Measurements from ENCODE around the gene CPS1. TPM values are rescaled to one million over a fixed set of nuclear protein-coding genes. Genes with fewer than 3 reads are reported as not detected.

Gene CPS1
- total and polyA plus RNA-seq, 2 of the 8 experiments (the other 6 are each of a cell fraction or from before 2014, with no cell fraction given), result 7.9 to 15.7 TPM

GRCh38 chr2:210647151-210647550 is 90.8 kb downstream of the CPS1 start (continued):
- no peak for TF ChIP-seq POLR2AphosphoS5 (IDR thresholded peaks at IDR 0.05; ENCODE audit: low read depth, low read length)

- DNase-seq (ENCODE audit: low read depth in 1 of 2, low spot score in 2 of 2) (no peak), FAIRE-seq (no peak)
- H2BK5ac ChIP-seq (ENCODE audit: low read depth, low read length), result no peak overlapping the region
- no peak overlapping the region for H2BK120ac ChIP-seq (replicated peaks; ENCODE audit: low read depth, low read length)
- H4K5ac ChIP-seq (ENCODE audit: insufficient read length, low read depth, low read length), result no peak overlapping the region
- no peak overlapping the region for H2BK15ac ChIP-seq (ENCODE audit: low read length)
- no peaks in the 10 kb centered on the region for H3K9me3 ChIP-seq (ENCODE audit: insufficient read depth in 2 of 2, low read depth in 1 of 2, low read length in 1 of 2)
- H3K23ac ChIP-seq (ENCODE audit: insufficient read length), result no peak overlapping the region
- no peak overlapping the region for H3K4me3 ChIP-seq (ENCODE audit: extremely low read depth in 1 of 4, insufficient read depth in 2 of 4, low read depth in 3 of 4, low read length in 4 of 4)
- no peaks in the 10 kb centered on the region for H3K79me1 ChIP-seq (ENCODE audit: low read depth, low read length)
- no peaks in the 10 kb centered on the region for H4K20me1 ChIP-seq (replicated peaks in 1 of 2; ENCODE audit: control insufficient read depth in 1 of 2, insufficient read depth in 2 of 2, low read length in 2 of 2)
- TF ChIP-seq CREB1 (IDR thresholded peaks at IDR 0.05) (no peak), SIRT6 (IDR thresholded peaks at IDR 0.05; ENCODE audit: low read length) (no peak), TCF12 (IDR thresholded peaks at IDR 0.05; ENCODE audit: low read depth, low read length) (no peak), CTBP2 (IDR thresholded peaks at IDR 0.05; ENCODE audit: borderline replicate concordance, insufficient read depth, insufficient read length, low read length) (no peak), TEAD4 (IDR thresholded peaks at IDR 0.05; ENCODE audit: low read depth, low read length) (no peak), SAP30 (IDR thresholded peaks at IDR 0.05; ENCODE audit: insufficient read depth, insufficient replicate concordance, low read length) (no peak), SIX5 (IDR thresholded peaks at IDR 0.05; ENCODE audit: low read depth, low read length) (no peak)
- H3K23me2 ChIP-seq (ENCODE audit: low read depth, low read length), result no peaks in the 10 kb centered on the region
- no peak overlapping the region for H2AFZ ChIP-seq (ENCODE audit: low read length)
- no peak overlapping the region for H2BK20ac ChIP-seq (ENCODE audit: low read length)
- no peak overlapping the region for H3K4ac ChIP-seq (replicated peaks; ENCODE audit: insufficient read length, low read depth, low read length)
- CTCF ChIA-PET (ENCODE audit: partially characterized antibody), result no interaction called here
- H2AK5ac ChIP-seq (ENCODE audit: low read depth, low read length), result no peak overlapping the region
- H3K9ac ChIP-seq (replicated peaks in 1 of 4; ENCODE audit: extremely low read depth in 1 of 4, low read depth in 3 of 4, low read length in 3 of 4), result no peak overlapping the region
- no peak overlapping the region for H3K4me2 ChIP-seq (ENCODE audit: insufficient read depth in 1 of 2, low read depth in 2 of 2, low read length in 2 of 2)
- no peak overlapping the region for H3K14ac ChIP-seq (ENCODE audit: insufficient read length)
- POLR2A ChIA-PET (ENCODE audit: partially characterized antibody), result no interaction called here
- H3K27me3 ChIP-seq (replicated peaks in 1 of 4; ENCODE audit: control insufficient read depth in 3 of 4, extremely low read depth in 1 of 4, insufficient read depth in 3 of 4, low read length in 3 of 4), result no peaks in the 10 kb centered on the region
- H3K18ac ChIP-seq (ENCODE audit: extremely low read depth, low read length), result no peak overlapping the region
- H2BK12ac ChIP-seq (ENCODE audit: low read depth, low read length), result no peak overlapping the region
- no peaks in the 10 kb centered on the region for H3K79me2 ChIP-seq (ENCODE audit: control insufficient read depth in 1 of 2, insufficient read depth in 2 of 2, low read length in 2 of 2)
- H3K36me3 ChIP-seq (ENCODE audit: control insufficient read depth in 2 of 4, insufficient read depth in 4 of 4, low read length in 3 of 4), result no peaks in the 10 kb centered on the region; a peak in 1 of 8 replicates
- no peak overlapping the region for H4K91ac ChIP-seq (replicated peaks; ENCODE audit: insufficient read length, low read length)
- WGBS, 2 experiments (ENCODE audit: extremely low coverage in 1 of 2, insufficient coverage in 1 of 2, insufficient read length in 1 of 2, insufficient replicate concordance in 2 of 2, low coverage in 1 of 2, low lambda C conversion rate in 2 of 2, missing lambda C conversion rate in 1 of 2), result 82% methylated on average over 1 of the region's 1 CpG; no CpG with 5 or more reads in 1 of the 2 experiments
- no peaks in the 10 kb centered on the region for H3K4me1 ChIP-seq (replicated peaks in 1 of 4; ENCODE audit: control insufficient read depth in 3 of 4, insufficient read depth in 4 of 4, low read length in 3 of 4)
- no peak overlapping the region for H3K27ac ChIP-seq (ENCODE audit: low read depth, low read length)
- no peak overlapping the region for H4K8ac ChIP-seq (ENCODE audit: extremely low read depth, insufficient read depth, low read length)
- no peak overlapping the region for H3K56ac ChIP-seq (replicated peaks; ENCODE audit: insufficient read length, low read depth, low read length)
These were observed 97.7 kb downstream of the CPS1 start for GRCh38 chr2:210654091-210654490.
